KMS-11 (cell line): ENCODE measurements around the gene CTCF.

Source experiments
- H2AFZ ChIP-seq: fragments of 200-600 bp; sonication (generic); 2 replicates; pipeline ENCODE4 v1.6.1; 2016; ENCODE audit warnings: antibody characterized with exemption, mixed run types, low read depth
- H3K27ac ChIP-seq: fragments of 200-600 bp; sonication (generic); 2 replicates; pipeline ENCODE4 v1.6.1; 2016; ENCODE audit warnings: mild to moderate bottlenecking, mixed run types
- H3K27me3 ChIP-seq: fragments of 200-600 bp; sonication (generic); 2 replicates; pipeline ENCODE4 v1.6.1; 2017; ENCODE audit warnings: mild to moderate bottlenecking, low read depth, mixed run types, moderate library complexity; ENCODE audit not compliant: insufficient read depth
- H3K36me3 ChIP-seq: fragments of 200-600 bp; sonication (generic); 2 replicates; pipeline ENCODE4 v1.6.1; 2017; ENCODE audit warnings: mild to moderate bottlenecking, mixed run types; ENCODE audit not compliant: insufficient read depth
- H3K4me1 ChIP-seq: fragments of 200-600 bp; sonication (generic); 2 replicates; pipeline ENCODE4 v1.6.1; 2016; ENCODE audit warnings: mild to moderate bottlenecking, low read depth, mixed run types; ENCODE audit not compliant: poor library complexity, severe bottlenecking
- H3K4me2 ChIP-seq: fragments of 200-600 bp; sonication (generic); 2 replicates; pipeline ENCODE4 v1.7.0; 2016; ENCODE audit warnings: mild to moderate bottlenecking, mixed run types
- H3K4me3 ChIP-seq: fragments of 200-600 bp; sonication (generic); IDR thresholded peaks from 2 replicates; pipeline ENCODE4 v1.6.1; 2017; ENCODE audit warnings: low read depth, low read length, mixed read lengths; ENCODE audit not compliant: insufficient read depth
- H3K79me2 ChIP-seq: fragments of 200-600 bp; sonication (generic); 2 replicates; pipeline ENCODE4 v1.6.1; 2016; ENCODE audit warnings: low read depth, mixed run types; ENCODE audit not compliant: insufficient read depth
- H3K9ac ChIP-seq: fragments of 200-600 bp; sonication (generic); 2 replicates; pipeline ENCODE4 v1.6.1; 2016; ENCODE audit warnings: mild to moderate bottlenecking, mixed run types
- H4K20me1 ChIP-seq: fragments of 200-600 bp; sonication (generic); 2 replicates; pipeline ENCODE4 v1.6.1; 2016; ENCODE audit warnings: mild to moderate bottlenecking, mixed run types; ENCODE audit not compliant: insufficient read depth
- TF ChIP-seq, protein P1 (sequence below): fragments of 200-600 bp; sonication (generic); conservative IDR thresholded peaks from 2 replicates; pipeline ENCODE4 v1.6.1; 2017; ENCODE audit warnings: low read depth, mild to moderate bottlenecking, antibody characterized with exemption, low read length, moderate library complexity, mixed read lengths

Gene CTCF

DNA sequence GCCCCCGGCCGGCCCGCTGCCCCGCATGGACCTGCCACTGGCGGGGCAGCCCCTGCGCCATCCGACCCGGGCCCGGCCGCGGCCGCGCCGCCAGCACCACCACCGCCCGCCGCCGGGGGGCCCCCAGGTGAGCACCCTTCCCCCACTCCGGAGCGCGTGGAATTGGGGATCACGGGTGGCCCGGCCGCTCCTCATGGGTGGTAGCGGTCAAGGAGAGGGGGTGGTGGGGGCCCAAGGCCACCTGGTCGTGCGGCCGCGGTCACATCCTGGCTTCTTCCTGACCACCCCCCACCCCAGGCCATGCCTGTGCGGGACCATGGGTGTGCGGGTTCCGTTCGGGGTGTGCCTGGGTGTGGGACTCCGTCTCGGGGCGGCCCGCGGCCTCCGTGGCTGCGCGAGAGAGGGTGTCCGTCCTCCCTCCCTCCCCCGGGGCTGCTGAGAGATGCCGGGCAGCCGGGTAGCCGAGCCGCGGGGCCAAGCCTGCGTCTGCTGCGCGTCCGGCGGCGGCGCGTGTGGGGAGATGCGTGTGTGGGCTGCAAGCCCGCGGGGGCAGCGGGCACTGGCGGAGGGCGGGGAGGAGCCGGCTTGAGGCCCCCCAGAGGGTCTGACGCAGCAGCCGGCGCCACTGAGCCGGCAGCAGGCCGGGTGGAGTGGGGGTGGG is 90.9 kb downstream of the CTCF start:
- Histone ChIP-seq H3K79me2 (no peaks in the 10 kb centered on the region), H3K9ac (no peak overlapping the region), H3K4me3 (no peak overlapping the region), H2AFZ (no peak overlapping the region), H3K4me2 (no peak overlapping the region), H3K36me3 (no peaks in the 10 kb centered on the region; the same call in 1 of the 2 replicates), H3K27ac (no peak overlapping the region), H3K27me3 (no peaks in the 10 kb centered on the region), H4K20me1 (no peaks in the 10 kb centered on the region), H3K4me1 (no peaks in the 10 kb centered on the region)
- TF ChIP-seq, protein P1, sequence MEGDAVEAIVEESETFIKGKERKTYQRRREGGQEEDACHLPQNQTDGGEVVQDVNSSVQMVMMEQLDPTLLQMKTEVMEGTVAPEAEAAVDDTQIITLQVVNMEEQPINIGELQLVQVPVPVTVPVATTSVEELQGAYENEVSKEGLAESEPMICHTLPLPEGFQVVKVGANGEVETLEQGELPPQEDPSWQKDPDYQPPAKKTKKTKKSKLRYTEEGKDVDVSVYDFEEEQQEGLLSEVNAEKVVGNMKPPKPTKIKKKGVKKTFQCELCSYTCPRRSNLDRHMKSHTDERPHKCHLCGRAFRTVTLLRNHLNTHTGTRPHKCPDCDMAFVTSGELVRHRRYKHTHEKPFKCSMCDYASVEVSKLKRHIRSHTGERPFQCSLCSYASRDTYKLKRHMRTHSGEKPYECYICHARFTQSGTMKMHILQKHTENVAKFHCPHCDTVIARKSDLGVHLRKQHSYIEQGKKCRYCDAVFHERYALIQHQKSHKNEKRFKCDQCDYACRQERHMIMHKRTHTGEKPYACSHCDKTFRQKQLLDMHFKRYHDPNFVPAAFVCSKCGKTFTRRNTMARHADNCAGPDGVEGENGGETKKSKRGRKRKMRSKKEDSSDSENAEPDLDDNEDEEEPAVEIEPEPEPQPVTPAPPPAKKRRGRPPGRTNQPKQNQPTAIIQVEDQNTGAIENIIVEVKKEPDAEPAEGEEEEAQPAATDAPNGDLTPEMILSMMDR = no peak

DNA sequence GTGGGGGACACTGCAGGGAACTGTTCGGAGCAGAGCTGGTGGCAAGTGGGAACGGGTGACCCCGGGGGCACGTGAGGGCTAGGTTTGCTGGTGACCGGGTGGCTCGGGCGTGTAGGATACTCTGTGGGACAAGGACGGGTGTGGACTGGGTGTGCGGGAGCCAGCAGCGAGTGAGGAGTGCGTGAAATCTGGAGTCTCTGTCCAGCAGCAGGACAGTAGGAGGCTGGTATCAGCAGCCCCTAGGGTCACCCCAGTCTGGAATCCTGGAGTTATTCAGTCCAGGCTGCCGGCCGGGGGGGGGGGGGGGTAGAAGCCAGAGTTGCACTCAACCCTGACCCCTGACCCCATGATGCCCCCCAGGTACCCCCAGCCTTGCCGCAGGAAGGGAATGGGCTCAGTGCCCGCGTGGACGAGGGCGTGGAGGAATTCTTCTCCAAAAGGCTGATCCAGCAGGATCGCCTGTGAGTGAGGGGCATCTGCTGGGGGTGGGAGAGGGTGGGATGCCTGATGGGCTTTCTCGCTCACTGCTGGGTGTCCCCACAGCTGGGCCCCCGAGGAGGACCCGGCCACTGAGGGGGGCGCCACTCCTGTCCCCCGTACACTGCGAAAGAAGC is 91.6 kb downstream of the CTCF start:
- Histone ChIP-seq H3K4me1 (peaks cover 2% of the 10 kb centered on the region), H3K4me3 (no peak overlapping the region), H3K4me2 (no peak overlapping the region), H2AFZ (no peak overlapping the region), H3K27ac (no peak overlapping the region), H3K79me2 (no peaks in the 10 kb centered on the region), H3K36me3 (no peaks in the 10 kb centered on the region; the same call in 1 of the 2 replicates), H4K20me1 (no peaks in the 10 kb centered on the region), H3K9ac (no peak overlapping the region), H3K27me3 (no peaks in the 10 kb centered on the region)
- TF ChIP-seq, protein P1 = no peak

DNA sequence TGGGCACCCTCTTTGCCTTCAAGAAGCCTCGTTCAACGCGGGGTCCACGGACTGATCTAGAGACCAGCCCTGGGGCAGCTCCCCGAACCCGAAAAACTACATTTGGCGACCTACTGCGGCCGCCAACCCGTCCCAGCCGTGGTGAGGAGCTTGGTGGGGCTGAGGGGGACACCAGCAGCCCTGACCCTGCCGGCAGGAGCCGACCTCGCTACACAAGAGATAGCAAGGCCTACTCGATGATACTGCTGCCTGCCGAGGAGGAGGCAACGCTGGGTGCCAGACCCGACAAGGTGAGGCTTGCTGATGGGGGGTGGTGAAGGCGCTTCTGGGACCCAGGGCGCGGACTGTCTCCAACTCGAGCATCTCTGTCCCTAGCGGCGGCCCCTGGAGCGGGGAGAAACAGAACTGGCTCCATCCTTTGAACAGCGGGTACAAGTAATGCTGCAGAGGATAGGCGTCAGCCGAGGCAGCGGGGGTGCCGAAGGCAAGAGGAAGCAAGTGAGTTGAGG is 92.1 kb downstream of the CTCF start:
- Histone ChIP-seq H3K27ac (no peak overlapping the region), H3K9ac (no peak overlapping the region), H3K4me1 (peaks cover 3% of the 10 kb centered on the region), H3K27me3 (no peaks in the 10 kb centered on the region), H3K4me3 (no peak overlapping the region), H3K79me2 (no peaks in the 10 kb centered on the region), H3K36me3 (no peaks in the 10 kb centered on the region; the same call in 1 of the 2 replicates), H2AFZ (no peak overlapping the region), H3K4me2 (no peak overlapping the region), H4K20me1 (no peaks in the 10 kb centered on the region)
- TF ChIP-seq, protein P1 = no peak

DNA sequence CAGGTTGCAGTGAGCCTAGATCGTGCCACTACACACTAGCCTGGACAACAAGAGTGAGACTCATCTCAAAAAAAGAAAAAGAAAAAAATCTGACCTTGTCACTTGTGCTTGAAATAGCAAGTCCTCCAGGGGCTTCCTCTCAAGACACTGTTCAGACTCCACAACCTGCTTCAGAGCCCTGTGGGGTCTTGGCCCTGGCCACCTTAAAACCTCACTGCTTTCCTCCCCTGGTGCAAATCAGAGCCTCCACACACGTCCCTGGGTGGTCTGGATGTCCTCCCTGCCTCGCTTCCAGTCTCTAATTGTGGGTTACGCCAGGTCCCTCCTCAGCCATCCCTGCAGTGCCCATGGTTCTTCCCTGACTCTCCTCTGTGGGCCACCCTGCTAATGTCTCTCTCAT is 93.0 kb downstream of the CTCF start:
- Histone ChIP-seq H3K4me3 (no peak overlapping the region), H3K4me1 (peaks cover 3% of the 10 kb centered on the region), H3K27me3 (no peaks in the 10 kb centered on the region), H3K36me3 (no peaks in the 10 kb centered on the region), H3K27ac (no peak overlapping the region), H2AFZ (no peak overlapping the region), H3K9ac (no peak overlapping the region), H4K20me1 (no peaks in the 10 kb centered on the region), H3K79me2 (no peaks in the 10 kb centered on the region), H3K4me2 (no peak overlapping the region)
- TF ChIP-seq, protein P1 = no peak
